Thoracic aorta (tissue), 2 donors: Measurements from ENCODE around the gene LMX1A. TPM values are rescaled to one million over a fixed set of nuclear protein-coding genes. Genes with fewer than 3 reads are reported as not detected.

Experiments
- ATAC-seq: fragments of 150-250 bp; one replicate; pipeline ENCODE4 v1.8.0; 2017; ENCODE audit warnings: low read depth; ENCODE audit not compliant: insufficient number of reproducible peaks, low FRiP score
- DNase-seq: peaks from one replicate; pipeline ENCODE4 v3.0.0-alpha.2; 2020; ENCODE audit warnings: low spot score
- H3K27ac ChIP-seq, 2 donors: fragments of 200-600 bp; sonication (generic); 1 replicate in 1 of 2; 2 replicates in 1 of 2; pipeline ENCODE4 v1.5.1; 2016; ENCODE audit warnings: mild to moderate bottlenecking in 2 of 2, moderate library complexity in 2 of 2
- H3K27me3 ChIP-seq: fragments of 200-600 bp; sonication (generic); replicated peaks from 2 replicates; pipeline ENCODE4 v1.6.0; 2016; ENCODE audit warnings: mild to moderate bottlenecking; ENCODE audit not compliant: insufficient read depth
- H3K36me3 ChIP-seq: fragments of 200-600 bp; sonication (generic); one replicate; pipeline ENCODE4 v1.5.1; 2016
- H3K4me1 ChIP-seq, 2 donors: fragments of 200-600 bp; sonication (generic); 1 replicate in 1 of 2; 2 replicates in 1 of 2; pipeline versions ENCODE4 v1.5.1 to v1.6.0; 2016; ENCODE audit warnings: low read depth in 2 of 2, mild to moderate bottlenecking in 1 of 2; ENCODE audit not compliant: control insufficient read depth in 1 of 2
- H3K4me3 ChIP-seq: fragments of 200-600 bp; sonication (generic); 2 replicates; pipeline ENCODE4 v1.5.1; 2016; ENCODE audit warnings: mild to moderate bottlenecking
- H3K9me3 ChIP-seq: fragments of 200-600 bp; sonication (generic); 2 replicates; pipeline ENCODE4 v1.5.1; 2016
- CTCF ChIP-seq: fragments of 200-600 bp; sonication (generic); IDR thresholded peaks from one replicate; pipeline ENCODE4 v1.5.1; 2019; ENCODE audit warnings: antibody characterized with exemption
- total RNA-seq, 2 donors: library from RNA; depleted of rRNA; stranded (reverse); fragments of >200 nt; gene quantifications; one replicate each; pipeline versions ENCODE4 v1.1.0 to v1.2.3, GENCODE V29; 2016

The LMX1A gene
- total RNA-seq, 2 donors from 2014 or later = 0.68 TPM; not detected in 1

DNA sequence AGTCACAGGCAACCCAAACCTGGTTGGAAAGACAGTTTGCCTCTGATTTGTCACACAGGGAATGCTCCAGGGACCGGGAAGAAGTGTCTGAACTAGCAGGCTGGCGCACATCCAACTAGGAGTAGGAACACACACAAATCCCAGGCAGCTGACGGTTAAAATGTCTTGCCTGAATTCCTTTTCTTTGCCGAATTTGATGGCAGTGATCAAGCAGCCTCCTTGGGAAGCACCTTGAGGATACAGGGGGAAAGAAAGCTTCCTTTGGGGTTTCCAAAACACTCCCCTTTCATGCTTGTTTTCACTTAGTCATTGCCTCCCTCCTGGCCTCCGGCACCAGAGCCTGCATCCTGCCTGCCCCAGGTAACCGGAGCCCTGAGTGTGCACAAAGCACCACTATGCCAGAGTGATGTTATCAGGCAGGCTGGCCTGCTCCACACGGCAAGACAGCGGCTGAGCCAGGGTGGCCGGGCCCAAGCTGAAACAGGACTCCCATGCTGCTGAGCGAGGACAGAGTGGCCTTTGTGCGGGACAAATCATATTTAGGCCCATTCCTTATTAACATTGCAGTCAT, 193.8 kb downstream of the LMX1A start:
- H3K4me3 ChIP-seq = no peak overlapping the region
- no peaks in the 10 kb centered on the region for H3K4me1 ChIP-seq
- ATAC-seq = no peak
- H3K27me3 ChIP-seq = no peaks in the 10 kb centered on the region
- no peak overlapping the region for H3K27ac ChIP-seq
- H3K36me3 ChIP-seq = no peaks in the 10 kb centered on the region
- TF ChIP-seq CTCF = no peak
- H3K9me3 ChIP-seq = no peaks in the 10 kb centered on the region
- DNase-seq = no peak

- no peak for TF ChIP-seq CTCF
- Histone ChIP-seq H3K4me3 (no peak overlapping the region), H3K9me3 (no peaks in the 10 kb centered on the region), H3K4me1 (no peaks in the 10 kb centered on the region), H3K36me3 (no peaks in the 10 kb centered on the region), H3K27me3 (no peaks in the 10 kb centered on the region), H3K27ac (no peak overlapping the region)
- no peak for ATAC-seq
- DNase-seq = no peak
These were observed 195.4 kb downstream of the LMX1A start for GRCh38 chr1:165161130-165161529.

GRCh38 chr1:165153182-165153581, 203.3 kb downstream of the LMX1A start:
- no peak overlapping the region for H3K27ac ChIP-seq
- TF ChIP-seq CTCF = no peak
- H3K36me3 ChIP-seq = no peaks in the 10 kb centered on the region

DNA sequence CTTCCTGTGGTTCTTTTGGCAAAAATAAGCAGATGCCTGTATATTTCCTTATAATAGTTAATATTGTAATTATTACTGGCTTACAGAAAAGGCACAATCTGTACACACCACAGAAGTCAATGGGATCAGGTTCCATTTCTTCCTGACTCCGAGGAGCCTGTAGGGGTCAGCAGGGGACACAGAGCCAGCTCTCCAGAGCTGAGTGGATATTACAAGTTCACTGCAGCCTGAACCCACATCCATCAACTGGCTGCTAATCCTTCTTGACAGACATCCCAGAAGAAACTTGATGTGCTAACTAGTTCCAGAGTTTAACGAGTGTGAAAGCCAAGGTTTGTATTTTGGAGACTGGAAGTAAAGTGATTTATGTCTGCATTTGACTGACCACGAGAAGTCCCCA, 203.8 kb downstream of the LMX1A start:
- DNase-seq = no peak
- no peak for ATAC-seq
- H3K36me3 ChIP-seq = no peaks in the 10 kb centered on the region
- H3K27ac ChIP-seq = no peak overlapping the region
- H3K27me3 ChIP-seq = no peaks in the 10 kb centered on the region
- no peaks in the 10 kb centered on the region for H3K9me3 ChIP-seq
- no peak for TF ChIP-seq CTCF
- no peak overlapping the region for H3K4me3 ChIP-seq
- no peaks in the 10 kb centered on the region for H3K4me1 ChIP-seq

More at GRCh38 chr1:165153182-165153581, 203.3 kb downstream of the LMX1A start:
- Histone ChIP-seq H3K27me3 (no peaks in the 10 kb centered on the region), H3K4me3 (no peak overlapping the region), H3K9me3 (no peaks in the 10 kb centered on the region), H3K4me1 (no peaks in the 10 kb centered on the region)
- no peak for ATAC-seq
- DNase-seq = no peak

GRCh38 chr1:165152109-165152508, 204.4 kb downstream of the LMX1A start:
- DNase-seq (no peak), ATAC-seq (no peak)
- TF ChIP-seq CTCF = no peak
- H3K27me3 ChIP-seq = no peaks in the 10 kb centered on the region
- H3K9me3 ChIP-seq = no peaks in the 10 kb centered on the region
- no peak overlapping the region for H3K27ac ChIP-seq
- no peaks in the 10 kb centered on the region for H3K4me1 ChIP-seq
- no peak overlapping the region for H3K4me3 ChIP-seq
- no peaks in the 10 kb centered on the region for H3K36me3 ChIP-seq

Other genes with a start within 250 kb of the LMX1A start
- 1 to 10 TPM in 1 of 2 donors, not detected in 1; 2.8 TPM for gene RXRG, start 88.4 kb upstream of the LMX1A start, total RNA-seq
- gene LRRC52, start 187.3 kb upstream of the LMX1A start, total RNA-seq = not detected